Ascending aorta (tissue), 2 donors: Measurements from ENCODE around the gene MLIP. TPM values are rescaled to one million over a fixed set of nuclear protein-coding genes. Genes with fewer than 3 reads are reported as not detected.

Experiments
- DNase-seq, 2 donors: peaks; one replicate each; pipeline ENCODE4 v3.0.0-alpha.2; 2019; ENCODE audit warnings: low spot score in 2 of 2
- H3K27ac ChIP-seq, 2 donors: fragments of 200-600 bp; sonication (generic); one replicate each; pipeline ENCODE4 v1.5.1; 2016 to 2017; ENCODE audit warnings: mild to moderate bottlenecking in 1 of 2
- H3K27me3 ChIP-seq: fragments of 200-600 bp; sonication (generic); one replicate; pipeline ENCODE4 v1.5.1; 2017
- H3K36me3 ChIP-seq, 2 donors: fragments of 200-600 bp; sonication (generic); one replicate each; pipeline ENCODE4 v1.5.1; 2016
- H3K4me1 ChIP-seq, 2 donors: fragments of 200-600 bp; sonication (generic); one replicate each; pipeline ENCODE4 v1.5.1; 2016 to 2017; ENCODE audit warnings: mild to moderate bottlenecking in 1 of 2
- H3K4me3 ChIP-seq, 2 donors: fragments of 200-600 bp; sonication (generic); one replicate each; pipeline ENCODE4 v1.5.1; 2016 to 2017; ENCODE audit warnings: mild to moderate bottlenecking in 1 of 2
- H3K9me3 ChIP-seq, 2 donors: fragments of 200-600 bp; sonication (generic); one replicate each; pipeline ENCODE4 v1.5.1; 2016
- intact Hi-C: fragments of 100-400 bp; cut with DNase I; formaldehyde crosslinking; loops from one replicate; pipeline ENCODE4 v1.15.1; 2023
- total RNA-seq: library from RNA; depleted of rRNA; stranded (reverse); fragments of >200 nt; gene quantifications from one replicate; pipeline ENCODE4 v1.1.0, GENCODE V29; 2016
- TF ChIP-seq, protein P1 (sequence below), 3 experiments: fragments of 200-600 bp in 2 of 3; fragments of 450-650 bp in 1 of 3; sonication (generic) in 2 of 3; IDR thresholded peaks; one replicate each; pipeline ENCODE4 v1.5.1; 2016 to 2019; ENCODE audit warnings: antibody characterized with exemption in 3 of 3, mild to moderate bottlenecking in 1 of 3, moderate library complexity in 1 of 3

The MLIP gene
- total RNA-seq, 1 donor from 2014 or later: not detected

- no peak for DNase-seq
- H3K27ac ChIP-seq: no peak overlapping the region
- H3K36me3 ChIP-seq: no peaks in the 10 kb centered on the region
- no peaks in the 10 kb centered on the region for H3K9me3 ChIP-seq
- intact Hi-C loops: no loop called here
- TF ChIP-seq, protein P1, sequence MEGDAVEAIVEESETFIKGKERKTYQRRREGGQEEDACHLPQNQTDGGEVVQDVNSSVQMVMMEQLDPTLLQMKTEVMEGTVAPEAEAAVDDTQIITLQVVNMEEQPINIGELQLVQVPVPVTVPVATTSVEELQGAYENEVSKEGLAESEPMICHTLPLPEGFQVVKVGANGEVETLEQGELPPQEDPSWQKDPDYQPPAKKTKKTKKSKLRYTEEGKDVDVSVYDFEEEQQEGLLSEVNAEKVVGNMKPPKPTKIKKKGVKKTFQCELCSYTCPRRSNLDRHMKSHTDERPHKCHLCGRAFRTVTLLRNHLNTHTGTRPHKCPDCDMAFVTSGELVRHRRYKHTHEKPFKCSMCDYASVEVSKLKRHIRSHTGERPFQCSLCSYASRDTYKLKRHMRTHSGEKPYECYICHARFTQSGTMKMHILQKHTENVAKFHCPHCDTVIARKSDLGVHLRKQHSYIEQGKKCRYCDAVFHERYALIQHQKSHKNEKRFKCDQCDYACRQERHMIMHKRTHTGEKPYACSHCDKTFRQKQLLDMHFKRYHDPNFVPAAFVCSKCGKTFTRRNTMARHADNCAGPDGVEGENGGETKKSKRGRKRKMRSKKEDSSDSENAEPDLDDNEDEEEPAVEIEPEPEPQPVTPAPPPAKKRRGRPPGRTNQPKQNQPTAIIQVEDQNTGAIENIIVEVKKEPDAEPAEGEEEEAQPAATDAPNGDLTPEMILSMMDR (IDR thresholded peaks at IDR 0.05): no peak
- H3K27me3 ChIP-seq: no peaks in the 10 kb centered on the region
- H3K4me1 ChIP-seq: no peaks in the 10 kb centered on the region
- no peak overlapping the region for H3K4me3 ChIP-seq
These were observed 31.8 kb downstream of the MLIP start for GRCh38 chr6:54142889-54143519.

GRCh38 chr6:54151861-54152260, 40.6 kb downstream of the MLIP start:
- Histone ChIP-seq H3K4me3 (no peak overlapping the region), H3K27me3 (no peaks in the 10 kb centered on the region), H3K27ac (no peak overlapping the region), H3K4me1 (no peaks in the 10 kb centered on the region), H3K9me3 (no peaks in the 10 kb centered on the region), H3K36me3 (no peaks in the 10 kb centered on the region)
- intact Hi-C loops: no loop called here
- DNase-seq: no peak
- TF ChIP-seq, protein P1 (IDR thresholded peaks at IDR 0.05): no peak

DNA sequence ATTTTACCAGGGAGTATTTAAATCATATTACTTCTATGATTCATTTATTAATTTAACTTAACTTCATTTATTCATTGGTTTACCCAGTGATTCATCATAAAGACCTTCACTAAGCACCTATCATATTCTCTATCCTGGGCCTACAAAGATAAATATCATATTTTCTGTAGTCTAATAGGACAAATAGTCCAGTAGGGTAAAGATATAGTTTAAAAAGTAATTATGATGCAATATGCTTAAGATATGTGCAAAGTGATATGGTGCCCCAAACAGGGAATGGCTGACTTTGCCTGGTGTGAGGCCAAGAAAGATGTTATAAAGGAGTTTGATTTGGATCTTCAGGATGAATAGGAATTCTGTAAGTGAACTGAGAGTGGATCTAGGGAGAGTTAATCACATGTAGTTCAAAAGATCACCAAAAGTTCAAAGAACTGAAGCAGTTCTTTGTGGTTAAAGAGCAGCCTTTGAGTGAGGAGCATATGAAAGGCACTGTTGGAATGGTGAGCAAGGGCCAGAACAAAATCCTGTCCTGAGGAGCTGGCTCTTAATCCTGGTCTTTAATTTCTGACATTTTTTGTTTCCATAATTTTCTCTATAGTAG, 45.5 kb downstream of the MLIP start:
- DNase-seq: no peak
- Histone ChIP-seq H3K4me1 (no peaks in the 10 kb centered on the region), H3K9me3 (no peaks in the 10 kb centered on the region), H3K36me3 (no peaks in the 10 kb centered on the region), H3K4me3 (no peak overlapping the region), H3K27me3 (no peaks in the 10 kb centered on the region), H3K27ac (no peak overlapping the region)
- intact Hi-C loops: no loop called here
- TF ChIP-seq, protein P1 (IDR thresholded peaks at IDR 0.05): no peak

- DNase-seq: no peak
- Histone ChIP-seq H3K4me3 (no peak overlapping the region), H3K4me1 (no peaks in the 10 kb centered on the region), H3K27ac (no peak overlapping the region), H3K9me3 (no peaks in the 10 kb centered on the region), H3K27me3 (no peaks in the 10 kb centered on the region), H3K36me3 (no peaks in the 10 kb centered on the region)
- intact Hi-C loops: no loop called here
- TF ChIP-seq, protein P1 (IDR thresholded peaks at IDR 0.05): no peak
These were observed 46.2 kb downstream of the MLIP start for GRCh38 chr6:54157405-54157804.

DNA sequence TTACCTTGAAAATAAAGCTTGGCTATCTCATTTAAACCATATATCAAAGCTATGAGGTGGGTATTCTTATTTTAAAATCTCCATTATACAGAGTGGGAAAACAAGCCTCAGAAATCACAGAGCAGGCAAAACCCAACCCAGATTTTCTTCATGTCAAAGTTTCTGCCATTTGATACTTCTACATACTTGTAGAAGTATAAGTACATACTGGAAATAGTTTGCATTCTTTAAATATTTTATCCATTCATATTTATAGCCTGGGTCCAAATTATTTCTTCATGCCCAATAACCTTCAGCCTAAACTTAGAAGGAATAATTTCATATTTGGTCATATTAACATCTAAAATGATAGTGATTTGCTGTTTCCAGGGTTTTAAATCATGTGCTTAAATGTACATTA, 61.8 kb downstream of the MLIP start:
- Histone ChIP-seq H3K36me3 (no peaks in the 10 kb centered on the region), H3K27ac (no peak overlapping the region), H3K27me3 (no peaks in the 10 kb centered on the region), H3K4me1 (no peaks in the 10 kb centered on the region), H3K4me3 (no peak overlapping the region), H3K9me3 (no peaks in the 10 kb centered on the region)
- no peak for DNase-seq
- intact Hi-C loops: no loop called here
- TF ChIP-seq, protein P1 (IDR thresholded peaks at IDR 0.05): no peak
